Femur (tissue), 1 donor: ENCODE results near the gene PKHD1.

Source experiments
- DNase-seq: peaks from one replicate; pipeline ENCODE4 v3.0.0-alpha.2; 2017

PKHD1 gene

DNA sequence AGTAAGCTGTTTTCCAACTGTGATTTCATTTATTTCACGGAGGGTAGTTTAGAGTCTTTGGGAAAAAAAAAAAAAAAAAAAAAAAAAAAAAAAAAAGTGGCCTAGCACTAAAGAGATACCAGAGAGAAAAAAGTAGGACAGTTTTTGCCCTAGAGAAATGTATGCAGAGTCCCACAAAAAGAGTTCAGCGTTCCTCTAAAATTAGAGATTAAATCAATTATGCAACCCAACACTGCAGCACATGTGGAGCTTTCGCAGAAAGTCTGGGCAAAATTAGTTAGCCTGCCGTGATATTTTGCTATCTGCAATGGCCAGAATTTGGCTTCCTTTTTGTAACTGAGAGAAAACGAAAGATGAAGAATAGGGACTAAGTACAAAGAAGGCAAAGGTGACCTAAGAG lies 309.8 kb downstream of the PKHD1 start:
- DNase-seq, result no peak

DNA sequence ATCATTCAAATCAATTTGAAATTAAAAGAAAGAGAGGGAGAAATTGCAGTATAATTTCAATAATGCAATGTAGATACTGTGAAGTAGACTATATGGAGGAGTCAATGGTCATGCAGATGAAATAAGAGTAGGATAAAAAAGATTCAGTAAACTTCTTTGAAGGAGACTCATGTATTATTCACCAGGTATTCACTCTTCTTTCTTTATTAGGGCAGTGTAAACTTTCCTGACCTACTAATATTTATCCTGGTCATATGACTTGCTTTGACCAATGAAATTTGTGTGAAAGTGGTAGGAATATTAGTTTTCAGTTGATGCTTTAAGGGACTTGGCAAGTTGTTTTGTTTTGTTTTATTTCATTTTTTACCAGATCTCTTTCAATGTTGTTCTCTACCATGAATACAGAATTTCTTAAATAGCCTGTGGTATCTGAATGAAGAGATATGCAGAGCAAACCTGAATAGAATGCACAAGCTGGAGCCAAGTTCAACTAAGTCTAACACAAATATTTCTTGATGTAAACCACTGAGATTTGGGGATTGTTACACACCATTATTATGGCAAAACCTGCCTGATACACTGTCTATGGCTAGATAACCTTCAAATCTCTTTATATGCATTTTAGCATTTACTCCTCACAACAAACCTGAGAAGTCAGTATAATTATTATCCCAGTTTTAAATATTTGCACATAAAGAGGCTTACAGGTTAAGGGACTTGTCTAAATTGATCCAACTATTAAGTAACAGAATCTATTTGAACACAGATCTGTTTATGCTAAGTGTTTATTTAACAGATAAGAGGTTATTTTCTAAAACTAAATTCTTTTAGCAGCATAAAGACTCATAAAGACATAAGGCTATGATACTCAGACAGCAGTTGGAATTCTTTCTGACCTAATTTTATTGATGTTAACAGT lies 311.2 kb downstream of the PKHD1 start:
- DNase-seq, result no peak

DNA sequence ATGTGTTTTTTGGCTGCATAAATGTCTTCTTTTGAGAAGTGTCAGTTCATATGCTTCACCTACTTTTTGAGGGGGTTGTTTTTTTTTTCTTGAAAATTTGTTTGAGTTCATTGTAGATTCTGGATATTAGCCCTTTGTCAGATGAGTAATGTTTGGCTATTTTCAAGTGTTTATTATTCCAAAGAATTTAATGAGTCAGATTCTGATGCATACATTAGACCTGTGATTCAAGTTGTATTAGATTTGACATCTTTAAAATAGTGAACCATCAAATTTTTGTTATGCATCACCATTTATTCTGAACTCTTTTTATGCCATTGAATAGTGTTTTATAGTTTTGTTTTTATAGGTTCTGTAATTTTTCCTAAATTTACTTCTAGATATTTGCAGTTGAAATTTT lies 319.3 kb downstream of the PKHD1 start:
- no peak for DNase-seq

DNA sequence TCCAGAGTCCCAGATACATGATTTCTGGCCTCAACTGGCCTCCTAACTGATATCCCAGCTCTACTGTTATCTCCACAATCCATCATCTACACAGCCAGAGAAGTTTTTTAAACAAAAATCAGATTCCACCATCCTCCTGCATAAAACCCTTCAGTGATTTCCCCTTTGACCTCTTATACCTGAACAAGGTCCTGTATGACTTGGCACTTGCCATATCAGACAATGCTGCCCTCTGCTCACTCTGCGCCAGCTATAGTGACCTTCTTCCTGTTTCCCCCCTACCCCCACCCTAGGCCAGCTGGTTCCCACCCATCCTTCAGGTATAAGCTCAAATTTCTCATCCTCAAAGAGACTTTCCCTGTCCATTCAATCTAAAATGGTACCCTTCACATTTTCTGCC lies 322.2 kb downstream of the PKHD1 start:
- no peak for DNase-seq

DNA sequence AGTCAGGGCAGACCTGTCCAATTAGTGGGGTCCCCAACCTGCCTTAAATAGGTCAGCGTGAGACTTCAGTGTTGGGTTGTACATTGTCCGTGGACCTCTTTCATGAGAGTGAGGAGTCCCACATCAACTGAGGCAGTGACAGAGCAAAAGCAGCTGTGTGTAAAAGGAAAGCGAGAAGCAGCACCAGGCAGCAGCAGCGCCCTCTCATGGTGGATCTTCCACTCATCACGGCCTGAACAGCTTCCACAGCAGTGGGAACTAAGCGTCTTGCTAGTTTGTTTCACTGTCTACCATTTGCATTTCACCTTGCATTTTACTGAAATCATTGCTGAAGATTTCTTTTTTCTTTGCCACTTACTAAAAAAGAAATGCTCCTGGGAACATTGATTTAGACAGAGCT lies 333.8 kb downstream of the PKHD1 start:
- DNase-seq, result no peak

DNA sequence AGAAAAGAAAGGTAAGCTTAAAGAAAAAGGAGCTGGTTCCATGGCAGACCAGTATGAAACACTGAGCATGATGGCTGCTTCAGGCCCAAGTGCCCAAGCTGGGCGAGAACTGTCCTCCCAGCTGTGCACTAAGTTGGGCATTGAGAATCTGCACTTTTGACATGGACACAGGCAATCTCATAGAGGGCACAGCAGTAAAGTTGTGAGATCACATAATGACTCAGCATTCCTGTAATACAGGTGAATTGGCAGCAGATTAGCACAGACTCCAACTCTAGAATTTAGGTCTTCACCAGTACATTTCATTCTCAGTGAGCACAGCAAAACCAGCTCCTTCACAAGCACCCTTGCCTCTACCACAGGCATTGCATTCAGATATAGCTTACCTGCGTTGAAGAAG lies 343.4 kb downstream of the PKHD1 start:
- DNase-seq, result no peak

DNA sequence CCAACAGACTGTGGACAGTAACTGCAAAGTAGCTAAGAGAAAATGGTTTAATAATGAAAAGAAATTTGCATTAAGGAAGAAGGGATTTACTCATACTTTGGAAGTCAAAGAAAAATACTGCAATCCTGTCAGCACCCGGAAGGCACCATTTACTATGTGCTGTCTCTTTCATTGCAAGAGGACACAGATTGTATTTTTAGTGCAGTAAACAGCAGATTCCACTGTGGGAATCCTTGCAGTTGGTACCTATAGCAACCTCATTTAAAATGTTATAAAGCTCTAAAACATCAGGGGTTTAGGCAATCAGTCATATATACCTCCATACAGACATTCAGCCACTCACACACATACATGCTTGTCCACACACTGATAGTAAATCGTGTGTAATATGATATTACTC lies 346.8 kb downstream of the PKHD1 start:
- no peak for DNase-seq

DNA sequence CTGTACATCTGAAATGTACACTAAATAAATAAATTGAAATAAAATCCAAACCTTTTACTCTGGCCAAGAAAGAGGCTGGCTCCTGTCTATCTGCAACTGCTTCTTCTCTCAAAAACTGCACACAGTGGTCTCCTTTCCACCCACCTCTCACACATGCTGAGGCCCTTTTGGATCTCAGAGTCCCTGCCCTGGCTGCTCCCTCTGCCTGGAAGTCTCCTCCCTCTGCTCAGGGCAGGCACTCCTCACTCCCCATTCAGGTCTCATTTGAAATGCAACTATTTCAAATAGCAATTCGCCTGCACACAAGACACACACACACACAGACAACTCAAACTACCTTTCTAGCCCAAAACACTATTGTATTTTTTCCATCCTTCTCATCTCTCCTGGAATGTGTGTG lies 348.8 kb downstream of the PKHD1 start:
- no peak for DNase-seq

DNA sequence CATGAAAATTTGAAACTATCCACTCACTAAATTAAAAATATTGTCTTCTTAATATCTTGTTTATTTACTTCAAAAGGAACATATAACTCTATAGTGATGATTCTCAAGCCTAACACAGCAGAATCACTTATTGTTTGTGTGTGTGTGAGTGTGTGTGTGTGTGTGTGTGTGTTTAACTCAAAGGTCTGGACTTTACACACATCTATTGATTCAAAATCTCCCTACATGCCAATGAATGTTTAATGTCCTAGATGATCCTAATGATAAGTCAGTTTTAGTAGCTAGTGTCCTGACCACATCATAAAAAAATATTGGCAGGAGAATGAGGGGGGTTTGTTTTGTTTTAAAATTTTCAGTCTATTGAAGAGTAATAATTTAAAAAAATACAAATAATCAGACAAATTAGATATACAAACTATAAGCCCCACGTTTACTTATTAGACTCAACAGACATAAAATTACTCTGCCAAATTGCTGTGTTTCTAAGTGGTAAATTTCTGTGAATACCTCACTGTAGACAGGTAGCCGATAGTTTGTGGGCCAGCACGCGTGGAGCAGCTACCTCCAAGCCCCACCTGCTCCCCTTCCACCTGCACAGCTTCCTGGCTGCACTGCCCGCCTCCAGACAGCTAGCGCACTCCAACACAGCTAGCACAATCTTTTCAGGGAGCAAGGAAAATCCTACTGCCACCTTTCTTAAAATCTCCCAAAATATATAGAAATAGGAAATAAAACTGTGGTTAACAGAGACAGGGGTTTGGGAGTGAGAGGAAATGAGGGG lies 349.6 kb downstream of the PKHD1 start:
- no peak for DNase-seq

DNA sequence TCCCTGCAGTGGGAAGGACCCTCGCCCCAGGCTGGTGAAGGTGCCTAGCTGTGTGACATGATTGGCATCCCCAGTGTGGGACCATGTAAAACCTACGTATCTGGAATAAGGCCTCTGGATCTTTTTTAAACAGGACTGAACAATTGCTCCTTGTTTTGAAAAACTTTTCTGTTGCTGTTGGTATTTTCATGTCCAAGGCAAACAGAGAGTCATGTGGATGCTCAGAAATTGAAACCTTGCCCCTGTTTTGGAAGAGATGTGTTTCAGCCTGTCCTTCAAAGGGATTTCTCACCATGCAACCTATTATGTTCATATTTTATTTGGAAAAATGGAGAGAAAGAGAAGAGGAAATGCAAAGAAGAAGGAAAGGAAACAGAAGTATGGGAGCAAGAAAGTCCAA lies 362.3 kb downstream of the PKHD1 start:
- no peak for DNase-seq

DNA sequence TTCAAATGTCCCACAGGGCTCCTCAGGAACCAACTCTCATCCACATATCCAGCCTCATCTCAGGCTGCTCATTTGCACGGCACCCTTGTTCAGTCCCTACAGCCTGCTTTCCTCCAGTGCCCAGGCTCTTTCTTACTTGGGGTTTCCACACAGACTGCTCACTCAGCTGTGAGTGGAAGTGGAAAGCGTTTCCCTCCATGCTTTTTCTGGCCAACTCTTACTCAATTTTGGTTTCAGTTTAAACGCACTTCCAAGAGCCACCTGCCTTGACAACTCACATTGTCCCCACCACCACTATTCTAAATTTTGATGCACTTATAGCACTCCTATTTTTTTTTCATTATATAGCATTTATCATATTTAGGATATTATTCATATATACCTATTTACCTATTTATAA lies 367.1 kb downstream of the PKHD1 start:
- DNase-seq, result no peak

DNA sequence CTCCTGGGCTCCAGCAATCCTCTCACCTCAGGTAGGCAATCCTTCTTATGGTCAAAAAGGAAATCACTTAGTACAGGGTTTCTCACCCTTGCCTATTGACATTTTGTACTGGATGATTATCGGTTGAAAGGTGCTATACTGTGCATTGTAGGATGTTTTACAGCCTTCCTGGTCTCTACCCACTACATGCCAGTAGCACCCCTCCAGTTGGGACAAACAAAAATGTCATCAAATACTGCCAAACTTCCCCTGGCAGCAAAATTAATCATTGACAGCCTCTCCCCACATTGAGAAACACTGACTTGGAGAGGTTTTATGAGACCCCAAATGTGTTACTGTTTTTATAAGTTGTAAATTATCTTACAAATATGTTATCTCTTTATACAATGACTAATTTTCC lies 368.1 kb downstream of the PKHD1 start:
- DNase-seq, result no peak

DNA sequence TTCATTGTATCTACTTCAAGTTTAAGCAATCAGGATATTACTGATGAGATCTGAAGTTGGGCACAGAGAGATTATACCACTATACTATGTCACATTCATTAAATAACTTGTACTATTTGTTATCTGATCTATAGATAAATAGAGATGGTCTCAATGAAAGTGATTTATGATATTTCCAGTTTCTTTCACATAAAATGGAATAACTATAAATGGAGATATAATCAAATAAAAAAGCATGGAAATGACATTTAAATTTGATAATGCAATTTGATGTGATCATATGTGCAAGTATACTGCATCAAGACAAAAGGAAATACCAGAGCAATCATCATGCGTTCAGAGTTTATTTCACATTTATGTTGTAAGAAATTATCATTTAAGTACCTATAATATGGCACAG lies 368.9 kb downstream of the PKHD1 start:
- no peak for DNase-seq

DNA sequence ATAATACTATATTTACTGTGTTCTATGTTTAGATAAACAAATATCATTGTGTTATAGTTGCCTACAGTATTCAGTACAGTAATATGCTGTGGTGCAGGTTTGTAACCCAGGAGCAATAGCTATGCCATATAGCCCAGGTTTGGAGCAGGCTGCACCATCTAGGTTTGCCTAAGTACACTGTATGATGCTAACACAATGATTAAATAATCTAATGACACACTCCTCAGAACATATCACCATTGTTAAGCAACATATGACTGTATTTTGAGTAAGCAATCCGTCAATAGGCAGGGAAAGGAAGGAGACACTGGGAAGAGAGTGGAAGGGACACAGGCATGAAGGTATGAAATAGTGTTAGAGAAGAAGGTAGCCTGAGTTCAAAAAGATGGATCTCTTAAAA lies 369.9 kb downstream of the PKHD1 start:
- DNase-seq, result no peak

DNA sequence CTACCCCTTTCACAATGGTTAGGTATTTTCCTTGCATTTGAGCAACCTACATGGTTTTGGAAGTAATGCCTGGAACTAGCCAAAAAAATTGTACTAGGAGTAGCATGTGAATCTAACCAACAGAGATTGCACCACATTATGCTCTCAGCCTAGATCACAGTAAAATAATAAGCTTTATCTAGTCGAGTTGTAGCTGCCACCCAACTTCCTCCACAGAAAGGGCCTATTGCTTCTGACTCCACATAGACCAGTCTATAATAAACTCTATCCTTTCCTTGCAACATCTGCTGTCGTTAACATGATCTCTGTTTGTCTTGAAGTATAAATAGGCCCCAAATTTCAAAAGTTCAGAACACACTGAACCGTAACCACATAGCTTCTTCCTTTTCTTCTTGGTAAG lies 375.5 kb downstream of the PKHD1 start:
- no peak for DNase-seq

DNA sequence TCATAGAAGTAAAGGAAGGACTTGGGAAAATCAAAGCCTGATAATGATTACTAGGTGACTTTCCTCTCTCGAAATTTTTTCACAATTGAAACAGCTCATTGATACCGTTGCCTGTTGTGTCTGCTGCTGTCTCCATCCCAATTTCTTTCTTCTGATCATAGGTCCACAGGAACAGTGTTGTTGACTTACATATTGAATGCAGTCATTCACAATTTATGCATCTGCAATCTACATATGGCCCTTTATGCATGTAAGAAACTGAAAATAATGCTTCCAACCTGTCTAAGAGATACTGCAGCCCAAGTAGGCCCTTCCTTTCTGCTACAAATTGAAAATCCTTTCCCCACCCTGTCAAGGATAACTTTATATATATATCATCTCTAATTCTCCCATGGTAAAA lies 381.3 kb downstream of the PKHD1 start:
- no peak for DNase-seq

DNA sequence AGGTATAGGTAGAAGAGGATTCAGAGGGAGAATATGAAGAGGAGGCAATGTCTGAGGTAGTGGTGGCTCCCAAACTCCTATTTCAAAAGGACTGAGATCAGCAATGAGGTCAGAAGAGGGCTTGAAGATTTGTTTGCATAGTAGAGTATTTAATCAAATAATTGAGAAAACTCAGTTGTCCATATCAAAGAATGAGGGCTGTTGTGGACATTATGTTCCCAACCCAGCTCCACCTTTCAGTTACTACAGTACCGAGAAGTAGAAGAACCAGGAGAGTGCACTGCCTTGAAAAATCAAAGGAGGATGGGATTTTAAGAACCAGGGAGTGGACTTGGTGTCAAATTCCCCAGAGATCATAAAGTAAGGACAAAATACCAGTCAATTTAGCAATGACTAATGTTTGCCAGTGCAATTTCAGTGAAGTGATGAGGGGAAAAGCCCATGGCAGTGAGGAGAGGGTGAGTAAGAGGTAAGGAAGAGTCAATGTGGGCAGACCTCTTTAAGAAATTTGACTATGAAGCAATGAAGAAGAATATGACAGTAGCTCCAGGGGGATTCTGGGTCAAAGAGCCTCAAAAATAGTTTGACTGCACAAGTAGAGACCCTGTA lies 382.4 kb downstream of the PKHD1 start:
- no peak for DNase-seq

DNA sequence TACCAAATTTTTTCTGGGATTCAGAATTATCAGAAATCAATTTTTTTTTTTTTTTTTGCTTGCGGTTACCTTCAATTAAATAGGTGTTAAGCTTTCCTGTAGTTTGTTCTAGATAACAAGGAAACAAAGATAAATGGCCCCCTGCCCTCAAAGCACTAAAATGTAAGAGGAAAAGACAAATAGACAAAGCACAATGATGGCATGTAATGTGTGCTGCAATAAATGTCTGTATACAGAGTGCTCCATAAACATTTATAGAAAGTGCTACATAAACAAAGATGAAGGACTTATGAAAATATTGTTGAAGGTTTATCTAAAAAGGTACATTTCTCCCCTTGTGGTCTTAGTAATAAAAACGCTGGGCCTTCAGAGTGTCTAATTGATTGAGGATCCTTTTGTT lies 384.6 kb downstream of the PKHD1 start:
- DNase-seq, result no peak

DNA sequence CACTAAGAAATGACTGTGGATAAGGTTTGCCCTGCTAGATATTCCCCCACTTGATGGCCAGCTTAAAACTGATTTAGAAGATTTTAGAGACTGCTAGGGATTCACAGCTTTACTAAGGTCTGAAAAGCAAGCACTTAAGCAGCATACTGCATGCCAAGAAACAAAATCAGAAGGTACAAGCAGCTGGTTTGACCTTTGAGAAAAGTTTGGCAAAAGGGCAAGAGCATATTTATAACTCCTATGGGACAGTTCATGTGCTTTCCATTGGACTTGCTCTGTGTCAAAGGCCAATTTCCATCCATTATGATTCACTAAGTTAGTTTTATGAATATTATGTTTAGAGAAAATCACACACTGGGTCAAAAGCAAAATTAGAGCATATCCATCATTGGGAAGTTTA lies 402.8 kb downstream of the PKHD1 start:
- no peak for DNase-seq

DNA sequence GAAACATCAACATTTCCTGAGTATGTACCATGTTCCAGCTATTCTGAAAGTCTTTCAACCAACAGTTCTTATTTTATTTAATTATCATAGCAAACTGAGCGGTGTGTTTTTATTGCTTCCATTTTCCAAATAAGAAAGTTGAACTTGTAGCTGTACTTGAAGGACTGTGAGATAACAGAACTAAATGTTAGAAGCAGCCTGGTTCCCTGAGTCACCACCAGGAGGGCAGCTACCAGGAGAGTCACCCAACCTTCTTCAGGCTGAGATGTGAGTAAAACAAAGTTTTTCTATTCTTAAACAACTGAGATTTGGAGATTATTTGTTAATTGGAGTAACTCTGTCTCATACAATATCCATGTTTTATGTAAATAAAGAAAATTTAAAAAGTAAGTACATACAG lies 403.4 kb downstream of the PKHD1 start:
- no peak for DNase-seq

DNA sequence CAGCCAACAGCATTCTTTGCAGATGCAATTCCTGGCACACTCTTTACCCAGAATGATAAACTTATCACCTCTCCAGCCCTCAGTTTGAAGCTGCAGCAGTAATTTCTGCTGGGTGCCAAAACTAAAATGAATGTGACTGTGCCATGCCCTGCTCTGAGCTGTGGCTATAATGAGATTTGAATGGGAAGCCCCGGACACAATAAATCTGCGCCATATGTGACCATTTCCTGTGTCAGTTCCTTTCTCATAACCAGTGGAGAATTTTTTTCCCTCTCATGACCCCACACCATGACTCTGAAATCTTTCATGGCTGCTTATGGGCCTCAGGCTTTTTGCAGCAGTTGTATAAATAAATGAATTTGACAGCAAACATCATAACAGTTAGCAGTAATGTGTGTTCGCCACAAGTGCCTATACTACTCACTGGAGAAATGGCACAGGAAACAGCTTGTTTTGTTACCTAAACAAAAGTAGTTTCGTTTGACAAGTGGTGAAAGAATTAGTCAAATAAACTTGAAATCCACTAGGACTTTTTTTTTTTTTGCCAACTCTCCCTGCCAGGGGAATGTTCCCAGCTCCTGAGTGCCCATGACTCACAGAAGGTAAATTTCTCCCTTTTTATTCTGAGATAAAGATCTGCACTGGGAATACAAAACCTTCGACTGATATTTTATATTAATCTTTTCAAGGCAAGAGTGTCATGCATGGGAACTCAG lies 408.4 kb downstream of the PKHD1 start:
- DNase-seq, result no peak

DNA sequence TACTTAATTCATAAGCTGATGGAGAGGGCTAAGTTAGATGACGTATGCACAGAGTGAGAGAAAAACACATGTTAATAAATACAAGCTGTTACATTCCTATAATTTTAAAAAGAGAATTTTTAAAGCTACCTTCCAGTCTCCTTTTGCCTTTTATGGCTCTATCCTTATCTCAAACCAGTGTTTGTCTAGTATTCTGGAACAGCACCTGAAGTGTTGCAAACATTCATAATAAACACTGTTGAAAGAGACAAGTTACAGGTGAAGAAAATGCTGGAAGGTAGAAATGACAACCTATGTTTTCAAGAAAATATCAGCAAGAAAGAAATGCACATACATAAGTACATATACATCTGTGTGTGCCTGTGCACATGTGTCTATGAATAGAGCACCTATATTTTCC lies 409.1 kb downstream of the PKHD1 start:
- DNase-seq, result no peak

DNA sequence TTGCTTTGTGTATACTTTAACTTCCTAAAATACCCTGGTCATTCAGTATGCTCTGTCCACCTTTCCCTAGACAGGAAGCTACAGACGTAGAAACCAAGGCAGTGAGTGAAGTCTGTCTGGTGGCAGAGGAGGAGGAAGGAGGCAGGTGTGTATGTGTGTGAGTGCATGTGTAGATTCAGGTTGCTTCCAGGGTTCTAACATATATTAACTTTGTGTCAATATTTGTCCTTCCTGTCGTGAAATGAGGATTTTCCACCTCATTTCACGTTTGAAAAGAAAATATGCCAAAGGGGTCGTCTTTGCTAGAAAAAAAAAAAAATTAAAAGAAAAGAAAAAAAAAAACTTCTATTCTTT lies 411.5 kb downstream of the PKHD1 start:
- DNase-seq, result no peak
